GM12875 (cell line): ENCODE measurements around the gene FAM222B.
"Not testable (repeated sequence)": the region's sequence is repeated elsewhere in the genome, so short reads cannot be mapped to it uniquely, and the experiment has no call there.

ENCODE experiments used
- H3K4me3 ChIP-seq: one replicate; pipeline ENCODE4 v1.5.1; 2011; ENCODE audit warnings: low read depth, low read length, control low read depth
- TF ChIP-seq, protein P1 (sequence below): IDR thresholded peaks from 2 replicates; pipeline ENCODE4 v1.5.1; 2011; ENCODE audit warnings: low read depth, mild to moderate bottlenecking, control low read depth, inconsistent platforms, low read length, moderate library complexity, borderline replicate concordance; ENCODE audit not compliant: insufficient read depth

The FAM222B gene

DNA sequence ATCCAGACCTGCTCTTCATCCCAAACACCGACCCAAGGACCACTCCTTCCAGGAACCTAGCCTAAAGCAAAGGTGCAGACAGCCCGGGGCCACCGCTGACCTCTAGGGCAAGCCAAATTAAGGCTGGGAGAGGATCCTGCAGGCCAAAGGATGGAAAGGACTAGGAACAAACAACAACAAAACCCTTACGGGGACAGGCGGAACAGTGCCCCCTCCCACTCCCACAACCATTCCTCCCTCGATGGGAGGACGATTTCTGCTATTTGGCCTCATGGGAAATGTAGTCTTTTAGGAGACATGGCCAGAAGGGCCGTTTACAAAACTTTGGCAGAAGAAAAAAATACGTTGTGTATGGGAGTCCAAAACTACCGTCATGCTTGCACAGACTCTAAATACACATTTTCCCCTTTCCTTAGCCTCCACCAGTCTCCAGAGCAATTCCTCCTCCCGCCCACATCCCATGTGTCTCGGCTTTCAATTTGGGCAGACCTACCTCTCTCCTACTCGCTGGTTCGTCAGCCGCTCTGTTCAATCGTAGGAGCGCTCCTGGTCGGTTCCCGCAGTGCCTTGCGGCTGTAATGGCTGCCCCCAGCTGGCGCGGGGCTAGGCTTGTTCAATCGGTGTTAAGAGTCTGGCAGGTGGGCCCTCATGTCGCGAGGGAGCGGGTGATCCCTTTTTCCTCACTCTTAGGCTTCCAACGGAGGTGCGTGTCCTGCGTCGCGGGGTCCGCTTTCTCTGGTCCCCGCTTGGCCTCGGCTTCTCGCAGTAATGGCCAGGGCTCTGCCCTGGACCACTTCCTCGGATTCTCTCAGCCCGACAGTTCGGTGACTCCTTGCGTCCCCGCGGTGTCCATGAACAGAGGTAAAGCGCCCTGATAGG, 12.1 kb upstream of the FAM222B start, which contains the start of gene ERAL1:
TSS of gene ERAL1 (plus strand) at position 560 of the 879 bp plus-strand sequence. CDS start at position 579, 19 bp downstream.
- H3K4me3 ChIP-seq: peak within 1 kb of the TSS; percentile 94
- TF ChIP-seq, protein P1, sequence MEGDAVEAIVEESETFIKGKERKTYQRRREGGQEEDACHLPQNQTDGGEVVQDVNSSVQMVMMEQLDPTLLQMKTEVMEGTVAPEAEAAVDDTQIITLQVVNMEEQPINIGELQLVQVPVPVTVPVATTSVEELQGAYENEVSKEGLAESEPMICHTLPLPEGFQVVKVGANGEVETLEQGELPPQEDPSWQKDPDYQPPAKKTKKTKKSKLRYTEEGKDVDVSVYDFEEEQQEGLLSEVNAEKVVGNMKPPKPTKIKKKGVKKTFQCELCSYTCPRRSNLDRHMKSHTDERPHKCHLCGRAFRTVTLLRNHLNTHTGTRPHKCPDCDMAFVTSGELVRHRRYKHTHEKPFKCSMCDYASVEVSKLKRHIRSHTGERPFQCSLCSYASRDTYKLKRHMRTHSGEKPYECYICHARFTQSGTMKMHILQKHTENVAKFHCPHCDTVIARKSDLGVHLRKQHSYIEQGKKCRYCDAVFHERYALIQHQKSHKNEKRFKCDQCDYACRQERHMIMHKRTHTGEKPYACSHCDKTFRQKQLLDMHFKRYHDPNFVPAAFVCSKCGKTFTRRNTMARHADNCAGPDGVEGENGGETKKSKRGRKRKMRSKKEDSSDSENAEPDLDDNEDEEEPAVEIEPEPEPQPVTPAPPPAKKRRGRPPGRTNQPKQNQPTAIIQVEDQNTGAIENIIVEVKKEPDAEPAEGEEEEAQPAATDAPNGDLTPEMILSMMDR: no peak

DNA sequence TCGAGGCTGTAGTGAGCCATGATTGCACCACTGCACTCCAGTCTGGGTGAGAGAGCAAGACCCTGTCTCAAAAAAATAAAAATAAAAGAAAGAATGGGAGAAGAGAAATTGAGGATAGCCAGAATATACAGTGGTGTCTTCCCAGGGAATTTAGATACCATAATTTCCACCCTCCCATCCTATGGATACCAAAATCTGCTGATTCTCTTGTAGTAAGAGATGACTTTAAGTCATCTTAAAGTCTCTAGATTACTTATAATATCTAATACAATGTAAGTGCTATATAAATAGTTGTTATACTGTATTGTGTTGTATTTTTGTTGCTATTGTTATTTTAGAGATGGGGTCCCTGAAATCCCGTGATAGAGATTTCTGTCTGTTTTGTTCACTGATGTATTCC, 10.7 kb upstream of the FAM222B start:
- no peak overlapping the region for H3K4me3 ChIP-seq
- TF ChIP-seq, protein P1: no peak

DNA sequence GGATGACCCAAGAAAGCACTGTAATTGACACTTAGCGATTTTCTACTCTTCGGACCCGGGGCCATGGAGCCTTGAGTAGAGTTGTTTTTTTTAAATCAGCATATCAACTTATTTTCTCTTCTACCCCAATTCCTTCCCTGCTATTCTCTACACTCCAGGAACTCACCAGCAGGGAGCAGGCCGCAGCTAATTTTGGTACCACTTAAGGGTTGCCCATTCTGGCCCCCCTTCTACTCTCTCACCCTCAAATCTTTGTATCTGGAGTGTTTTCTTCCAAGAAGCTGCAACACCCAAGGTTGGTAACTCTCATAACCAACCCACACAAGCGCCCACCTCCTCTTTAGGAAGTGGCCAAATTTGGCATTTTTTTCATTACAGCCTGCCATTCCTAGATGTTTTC, 6.7 kb upstream of the FAM222B start:
- TF ChIP-seq, protein P1: no peak
- no peak overlapping the region for H3K4me3 ChIP-seq

DNA sequence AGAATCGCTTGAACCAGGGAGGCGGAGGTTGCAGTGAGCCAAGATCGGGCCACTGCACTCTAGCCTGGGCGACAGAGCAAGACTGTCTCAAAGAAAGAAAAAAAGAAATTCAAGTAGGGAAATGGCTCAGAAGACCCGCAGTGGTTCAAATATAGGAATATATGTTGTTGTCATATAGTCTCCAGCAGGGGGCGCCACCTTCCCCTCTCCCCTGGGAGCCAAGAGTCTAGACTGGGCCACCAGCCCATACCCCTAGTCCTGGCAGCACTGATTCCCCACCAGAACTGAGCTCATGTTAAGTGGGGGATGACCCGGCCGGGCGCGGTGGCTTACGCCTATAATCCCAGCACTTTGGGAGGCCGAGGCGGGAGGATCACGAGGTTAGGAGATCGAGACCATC, 6.1 kb upstream of the FAM222B start:
- TF ChIP-seq, protein P1: peak; percentile 50
- not testable (repeated sequence) for H3K4me3 ChIP-seq

DNA sequence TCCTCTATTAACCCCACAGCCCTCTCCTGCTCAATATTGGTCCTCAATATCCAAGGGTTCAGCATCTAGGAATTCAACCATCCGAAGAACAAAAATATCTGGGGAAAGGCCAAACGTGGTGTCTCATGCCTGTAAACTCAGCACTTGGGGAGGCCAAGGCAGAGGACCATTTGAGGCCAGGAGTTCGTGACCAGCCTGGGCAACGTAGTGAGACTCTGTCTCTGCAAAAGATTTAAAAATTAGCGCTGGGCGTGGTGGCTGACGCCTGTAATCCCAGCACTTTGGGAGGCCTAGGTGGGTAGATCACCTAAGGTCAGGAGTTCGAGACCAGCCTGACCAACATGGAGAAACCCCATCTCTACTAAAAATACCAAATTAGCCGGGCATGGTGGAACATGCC, 4.1 kb upstream of the FAM222B start:
- H3K4me3 ChIP-seq: not testable (repeated sequence)

DNA sequence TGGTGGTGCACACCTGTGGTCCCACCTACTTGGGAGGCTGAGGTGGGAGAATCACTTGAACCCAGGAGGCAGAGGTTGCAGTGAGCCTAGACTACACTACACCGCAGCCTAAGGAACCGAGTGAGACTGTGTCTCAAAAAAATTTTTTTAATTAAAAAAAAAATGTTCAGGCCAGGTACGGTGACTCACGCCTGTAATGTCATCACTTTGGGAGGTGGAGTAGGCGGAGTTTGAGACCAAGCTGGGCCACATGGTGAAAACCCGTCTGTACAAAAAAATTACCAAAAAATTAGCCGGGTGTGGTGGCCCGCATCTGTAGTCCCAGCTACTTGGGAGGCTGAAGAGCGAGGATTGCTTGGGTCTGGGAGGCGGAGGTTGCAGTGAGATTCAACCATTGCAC, 3.6 kb upstream of the FAM222B start:
- TF ChIP-seq, protein P1: no peak
- no peak overlapping the region for H3K4me3 ChIP-seq

DNA sequence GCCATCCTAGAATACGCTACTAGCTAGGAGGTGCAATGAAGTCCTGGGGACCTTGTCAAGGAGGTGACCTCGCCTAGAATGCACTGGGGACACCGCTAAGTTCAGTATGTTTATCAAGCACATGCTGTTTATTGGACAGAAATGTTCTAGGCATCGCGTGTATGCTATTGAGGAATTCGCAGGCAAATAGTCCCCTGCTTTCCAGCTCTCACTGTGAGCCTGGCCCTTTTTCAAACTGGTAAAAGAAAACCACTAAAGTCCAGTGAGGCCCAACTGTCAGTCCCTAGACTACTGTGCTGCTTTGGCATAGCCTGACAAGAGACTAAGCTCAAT, 1.2 kb upstream of the FAM222B start:
- TF ChIP-seq, protein P1: no peak

More for the DNA sequence above, 1.2 kb upstream of the FAM222B start:
- H3K4me3 ChIP-seq: no peak overlapping the region
